ENCODE results near the gene RGS6. TPM values are rescaled to one million over a fixed set of nuclear protein-coding genes. Genes with fewer than 3 reads are reported as not detected.

The RGS6 gene
- total RNA-seq, 4 donors from 2014 or later = 0.54 to 9.1 (median 3.3) TPM

DNA sequence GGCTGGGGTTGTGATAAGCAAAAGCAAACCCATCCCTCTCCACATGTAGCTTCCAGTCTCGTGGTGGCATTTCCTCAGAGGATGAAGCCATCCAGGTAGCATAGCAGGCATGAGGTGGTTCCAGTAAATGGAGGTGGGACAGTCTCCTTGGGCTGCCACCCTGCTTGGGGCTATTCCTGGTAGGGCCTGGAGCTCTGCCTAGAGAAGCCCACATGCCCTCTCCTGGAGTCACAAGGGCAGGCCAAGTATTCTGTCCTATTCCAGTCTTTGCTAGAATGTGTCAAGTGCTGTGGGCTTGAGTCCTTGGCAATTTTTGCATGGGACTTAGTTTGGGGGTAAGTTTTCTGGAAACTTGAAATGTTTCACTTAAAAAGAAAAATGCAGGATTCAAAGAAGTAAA lies 491.7 kb downstream of the RGS6 start:
- TF ChIP-seq POLR2A (IDR thresholded peaks at IDR 0.05) = no peak
- TF ChIP-seq, protein P1, sequence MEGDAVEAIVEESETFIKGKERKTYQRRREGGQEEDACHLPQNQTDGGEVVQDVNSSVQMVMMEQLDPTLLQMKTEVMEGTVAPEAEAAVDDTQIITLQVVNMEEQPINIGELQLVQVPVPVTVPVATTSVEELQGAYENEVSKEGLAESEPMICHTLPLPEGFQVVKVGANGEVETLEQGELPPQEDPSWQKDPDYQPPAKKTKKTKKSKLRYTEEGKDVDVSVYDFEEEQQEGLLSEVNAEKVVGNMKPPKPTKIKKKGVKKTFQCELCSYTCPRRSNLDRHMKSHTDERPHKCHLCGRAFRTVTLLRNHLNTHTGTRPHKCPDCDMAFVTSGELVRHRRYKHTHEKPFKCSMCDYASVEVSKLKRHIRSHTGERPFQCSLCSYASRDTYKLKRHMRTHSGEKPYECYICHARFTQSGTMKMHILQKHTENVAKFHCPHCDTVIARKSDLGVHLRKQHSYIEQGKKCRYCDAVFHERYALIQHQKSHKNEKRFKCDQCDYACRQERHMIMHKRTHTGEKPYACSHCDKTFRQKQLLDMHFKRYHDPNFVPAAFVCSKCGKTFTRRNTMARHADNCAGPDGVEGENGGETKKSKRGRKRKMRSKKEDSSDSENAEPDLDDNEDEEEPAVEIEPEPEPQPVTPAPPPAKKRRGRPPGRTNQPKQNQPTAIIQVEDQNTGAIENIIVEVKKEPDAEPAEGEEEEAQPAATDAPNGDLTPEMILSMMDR (IDR thresholded peaks at IDR 0.05) = no peak
- Histone ChIP-seq H3K9me3 (peaks cover 0 to 4% (median 0%) of the 10 kb centered on the region in 4 donors), H3K4me3 (no peak overlapping the region), H3K4me1 (no peaks in the 10 kb centered on the region), H3K36me3 (no peaks in the 10 kb centered on the region), H3K27me3 (no peaks in the 10 kb centered on the region), H3K27ac (no peak overlapping the region)
- DNase-seq = no peak

DNA sequence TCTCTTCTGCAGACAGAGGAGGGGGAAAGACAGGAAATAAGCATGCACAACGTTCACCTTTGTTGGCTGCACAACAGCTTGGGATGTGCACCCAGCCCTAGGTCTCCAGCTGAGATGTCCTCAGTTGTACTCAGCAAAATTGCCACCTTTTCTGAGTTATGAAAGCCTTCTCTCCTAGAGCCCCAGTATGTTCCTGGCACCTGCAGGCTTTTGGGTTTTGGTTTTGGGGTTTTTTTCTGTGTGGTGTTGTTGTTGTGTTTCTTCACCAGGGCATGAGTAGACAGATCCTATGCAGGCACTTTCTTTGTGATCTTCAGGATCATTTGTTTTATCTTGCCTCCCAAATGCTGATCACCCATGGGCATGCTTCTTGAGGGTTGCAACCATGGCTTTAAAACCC lies 498.2 kb downstream of the RGS6 start:
- Histone ChIP-seq H3K36me3 (no peaks in the 10 kb centered on the region), H3K27me3 (no peaks in the 10 kb centered on the region), H3K4me1 (no peaks in the 10 kb centered on the region), H3K27ac (no peak overlapping the region), H3K9me3 (peaks cover 0 to 4% (median 0%) of the 10 kb centered on the region in 4 donors), H3K4me3 (no peak overlapping the region)
- DNase-seq = no peak
- TF ChIP-seq, protein P1 (IDR thresholded peaks at IDR 0.05) = no peak
- TF ChIP-seq POLR2A (IDR thresholded peaks at IDR 0.05) = no peak

DNA sequence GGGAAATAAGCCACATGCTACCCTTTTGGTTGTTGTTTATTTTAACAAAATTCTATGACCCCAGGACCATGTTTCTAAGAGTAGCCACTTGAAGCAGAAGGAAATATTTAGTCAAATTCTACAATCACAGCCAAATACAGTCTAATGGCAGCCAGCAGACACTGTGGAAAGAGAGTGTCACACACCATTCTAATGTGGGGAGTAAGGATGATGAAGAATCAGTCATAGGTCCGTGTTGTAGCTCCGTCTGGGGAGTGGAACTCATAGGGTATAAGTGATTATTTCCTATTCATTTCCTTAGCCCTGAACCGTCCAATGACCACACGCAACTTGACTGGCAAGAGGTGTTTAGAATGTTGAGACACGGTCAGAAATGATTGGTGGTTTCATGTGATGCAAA lies 500.5 kb downstream of the RGS6 start:
- Histone ChIP-seq H3K4me3 (no peak overlapping the region), H3K36me3 (no peaks in the 10 kb centered on the region), H3K4me1 (no peaks in the 10 kb centered on the region), H3K9me3 (no peaks in the 10 kb centered on the region), H3K27ac (no peak overlapping the region), H3K27me3 (no peaks in the 10 kb centered on the region)
- DNase-seq = no peak
- TF ChIP-seq POLR2A (IDR thresholded peaks at IDR 0.05) = no peak
- TF ChIP-seq, protein P1 (IDR thresholded peaks at IDR 0.05) = no peak

DNA sequence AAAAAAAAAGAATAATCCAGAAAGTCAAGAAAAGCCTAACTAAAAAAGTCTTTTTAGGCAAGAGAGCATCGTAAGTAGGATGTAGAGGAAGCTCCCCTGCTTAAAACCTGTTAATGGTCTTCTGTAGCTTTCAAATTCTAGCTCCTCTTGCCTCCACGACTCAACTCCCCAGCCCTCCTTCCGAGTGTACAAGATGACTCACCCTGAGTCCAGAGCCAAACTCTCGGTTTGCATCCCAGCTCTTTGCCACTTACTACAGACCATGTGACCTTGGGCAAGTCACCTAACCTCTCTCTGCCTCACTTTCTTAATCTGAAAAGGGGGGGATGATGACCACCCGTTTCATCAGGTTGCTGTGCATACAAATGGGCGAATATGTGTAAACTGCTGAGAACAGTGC lies 501.3 kb downstream of the RGS6 start:
- H3K36me3 ChIP-seq = no peaks in the 10 kb centered on the region
- TF ChIP-seq POLR2A (IDR thresholded peaks at IDR 0.05) = no peak
- TF ChIP-seq, protein P1 (IDR thresholded peaks at IDR 0.05) = no peak
- no peak overlapping the region for H3K27ac ChIP-seq
- H3K9me3 ChIP-seq = no peaks in the 10 kb centered on the region
- no peaks in the 10 kb centered on the region for H3K27me3 ChIP-seq
- H3K4me1 ChIP-seq = no peaks in the 10 kb centered on the region
- H3K4me3 ChIP-seq = no peak overlapping the region
- DNase-seq = no peak

DNA sequence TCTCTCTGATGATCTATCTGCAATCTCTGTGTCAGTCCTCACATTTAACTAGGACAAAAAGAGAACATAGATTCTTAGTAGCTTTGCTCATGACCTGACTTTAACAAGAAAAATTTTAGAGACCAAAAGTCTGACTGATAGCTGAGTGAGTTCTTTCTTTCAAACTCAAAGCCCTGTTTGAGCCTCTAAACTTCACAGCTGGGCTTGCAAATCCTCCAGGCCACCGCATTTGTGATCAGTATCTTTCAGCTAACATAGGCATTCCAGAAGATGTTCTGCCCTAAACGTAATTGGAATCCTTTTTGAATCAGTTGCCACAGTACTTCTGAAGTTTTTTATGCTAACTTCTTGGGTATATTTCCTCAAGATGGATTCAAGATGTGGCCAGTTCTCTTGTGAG lies 502.6 kb downstream of the RGS6 start:
- Histone ChIP-seq H3K27ac (no peak overlapping the region), H3K27me3 (no peaks in the 10 kb centered on the region), H3K9me3 (no peaks in the 10 kb centered on the region), H3K36me3 (no peaks in the 10 kb centered on the region), H3K4me3 (no peak overlapping the region), H3K4me1 (peaks cover 0 to under 1% (median 0%) of the 10 kb centered on the region in 4 donors)
- no peak for TF ChIP-seq POLR2A (IDR thresholded peaks at IDR 0.05)
- TF ChIP-seq, protein P1 (IDR thresholded peaks at IDR 0.05) = no peak
- no peak for DNase-seq

DNA sequence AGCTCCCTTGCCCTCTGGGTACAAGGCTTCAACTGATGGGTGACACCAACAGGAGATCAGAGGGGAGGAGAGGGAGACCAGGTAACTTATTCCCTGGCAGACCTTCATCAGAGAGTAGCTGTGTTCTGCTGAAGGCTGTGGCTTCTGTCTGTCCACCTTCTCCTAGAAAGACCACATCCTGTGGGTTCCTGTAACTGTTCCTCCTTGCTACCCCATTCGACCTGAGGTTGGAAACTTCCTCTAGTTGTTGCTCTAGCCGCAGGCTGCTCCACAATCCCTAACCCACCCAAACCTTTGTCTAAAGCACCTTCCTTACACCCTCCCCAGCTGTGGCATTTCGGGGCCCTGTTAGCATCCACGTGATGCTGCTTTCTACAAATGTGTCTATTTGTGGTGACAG lies 507.5 kb downstream of the RGS6 start:
- Histone ChIP-seq H3K9me3 (no peaks in the 10 kb centered on the region), H3K4me3 (no peak overlapping the region), H3K4me1 (peaks cover 0 to 8% (median 6%) of the 10 kb centered on the region in 4 donors), H3K27ac (no peak overlapping the region), H3K36me3 (no peaks in the 10 kb centered on the region), H3K27me3 (no peaks in the 10 kb centered on the region)
- TF ChIP-seq, protein P1 (IDR thresholded peaks at IDR 0.05) = no peak
- no peak for TF ChIP-seq POLR2A (IDR thresholded peaks at IDR 0.05)
- peak in 1 of 3 donors; percentile 45 for DNase-seq
